IPS-18a (cell line): ENCODE results near the gene GRIK2.

Experiments
- H3K27ac ChIP-seq: one replicate; pipeline ENCODE4 v1.5.1; 2013; ENCODE audit warnings: low read length
- H3K27me3 ChIP-seq: one replicate; pipeline ENCODE4 v1.6.1; 2013; ENCODE audit warnings: mild to moderate bottlenecking, low read length; ENCODE audit not compliant: control insufficient read depth, insufficient read depth
- H3K36me3 ChIP-seq: one replicate; pipeline ENCODE4 v1.6.1; 2013; ENCODE audit warnings: low read depth, low read length; ENCODE audit not compliant: control insufficient read depth
- H3K4me1 ChIP-seq: one replicate; pipeline ENCODE4 v1.6.1; 2013; ENCODE audit warnings: low read depth, low read length; ENCODE audit not compliant: control insufficient read depth
- H3K4me3 ChIP-seq: one replicate; pipeline ENCODE4 v1.5.1; 2013; ENCODE audit warnings: low read length
- H3K9ac ChIP-seq: one replicate; pipeline ENCODE4 v1.6.1; 2013; ENCODE audit warnings: mild to moderate bottlenecking, low read length, moderate library complexity
- H3K9me3 ChIP-seq: one replicate; pipeline ENCODE4 v1.6.1; 2013; ENCODE audit warnings: low read depth, low read length; ENCODE audit not compliant: control insufficient read depth

The GRIK2 gene

DNA sequence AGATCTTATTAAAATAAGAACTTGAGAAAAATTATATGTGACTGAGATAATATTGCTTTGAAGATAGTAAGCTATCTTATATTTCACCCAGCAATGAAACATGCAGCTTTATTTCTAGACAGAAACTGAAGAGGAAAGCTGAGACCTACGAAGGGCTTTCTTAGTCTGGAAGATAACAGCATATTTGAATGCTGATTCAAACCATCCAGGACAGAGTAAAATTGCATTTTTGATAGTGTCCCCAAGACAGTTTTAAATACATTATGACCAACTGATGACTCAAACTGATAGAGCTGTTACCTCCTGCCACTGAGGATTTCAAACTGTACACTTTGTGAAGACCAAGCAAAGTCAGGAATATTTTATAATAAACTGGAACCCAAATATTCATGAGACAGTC lies 409.6 kb downstream of the GRIK2 start:
- no peaks in the 10 kb centered on the region for H3K27me3 ChIP-seq
- H3K9me3 ChIP-seq: no peaks in the 10 kb centered on the region
- no peak overlapping the region for H3K27ac ChIP-seq
- no peak overlapping the region for H3K4me3 ChIP-seq
- peaks cover 17% of the 10 kb centered on the region for H3K4me1 ChIP-seq
- H3K9ac ChIP-seq: no peak overlapping the region
- H3K36me3 ChIP-seq: no peaks in the 10 kb centered on the region

DNA sequence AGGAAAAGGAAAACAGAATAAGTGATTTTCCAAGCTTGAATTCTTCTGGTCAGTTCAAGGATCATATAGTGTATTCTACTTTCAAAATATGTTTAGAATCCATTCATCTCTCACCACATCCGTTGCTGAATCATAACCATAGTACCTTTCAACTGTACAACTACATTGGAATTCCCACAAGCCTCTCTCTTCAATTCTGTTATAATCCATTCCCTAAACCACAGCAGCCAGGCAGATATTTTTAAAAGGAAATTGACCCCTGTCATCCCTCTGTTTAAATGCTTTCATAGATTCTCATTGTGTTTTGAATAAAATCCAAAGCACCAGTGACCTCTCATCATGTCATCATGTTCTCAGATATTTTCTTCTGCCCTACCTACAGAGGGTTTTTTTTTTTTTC lies 412.7 kb downstream of the GRIK2 start:
- no peak overlapping the region for H3K4me3 ChIP-seq
- no peak overlapping the region for H3K27ac ChIP-seq

DNA sequence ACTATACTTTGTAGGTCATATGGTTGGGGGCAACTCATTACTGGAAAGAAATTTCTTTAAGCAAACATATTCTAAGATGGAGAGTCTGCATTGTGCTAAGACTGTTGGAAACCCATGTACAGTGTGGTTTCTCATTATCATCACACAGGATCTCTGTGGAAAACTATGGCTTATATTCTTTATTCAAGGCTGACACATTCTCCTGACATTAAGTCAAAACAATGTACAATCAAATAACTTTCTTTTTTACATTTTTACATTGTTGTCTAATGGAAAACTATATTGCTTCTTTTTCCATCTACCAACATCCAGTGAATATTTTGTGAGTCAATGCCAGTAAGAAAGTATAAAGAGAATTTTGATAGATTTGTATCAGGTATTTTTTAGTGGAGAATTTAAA lies 417.6 kb downstream of the GRIK2 start:
- no peaks in the 10 kb centered on the region for H3K27me3 ChIP-seq
- no peak overlapping the region for H3K4me3 ChIP-seq
- H3K4me1 ChIP-seq: peaks cover 7% of the 10 kb centered on the region
- H3K27ac ChIP-seq: no peak overlapping the region
- H3K9me3 ChIP-seq: no peaks in the 10 kb centered on the region
- H3K9ac ChIP-seq: no peak overlapping the region
- H3K36me3 ChIP-seq: no peaks in the 10 kb centered on the region

More for the DNA sequence above, 412.7 kb downstream of the GRIK2 start:
- Histone ChIP-seq H3K27me3 (no peaks in the 10 kb centered on the region), H3K4me1 (peaks cover 7% of the 10 kb centered on the region), H3K9me3 (no peaks in the 10 kb centered on the region), H3K36me3 (no peaks in the 10 kb centered on the region), H3K9ac (no peak overlapping the region)

DNA sequence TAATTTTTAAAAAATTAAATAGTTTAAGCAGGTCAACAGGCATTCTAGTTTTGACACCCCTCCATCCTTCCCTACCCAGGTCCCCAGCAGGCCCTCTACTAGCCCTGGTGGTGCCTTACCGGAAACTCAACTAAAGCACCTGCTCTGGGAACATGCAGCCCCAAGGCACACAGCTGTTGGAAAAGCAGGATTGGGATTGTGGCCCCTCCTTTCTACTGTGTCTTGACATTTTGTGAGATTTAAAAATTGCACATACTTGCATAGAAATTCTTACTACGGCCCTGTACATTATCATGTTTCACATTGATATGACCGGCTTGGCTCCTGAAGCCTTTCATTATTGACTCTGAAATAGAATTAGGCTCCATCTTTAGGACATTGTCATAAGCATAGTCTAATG lies 423.2 kb downstream of the GRIK2 start:
- H3K4me3 ChIP-seq: no peak overlapping the region
- H3K4me1 ChIP-seq: no peaks in the 10 kb centered on the region
- no peaks in the 10 kb centered on the region for H3K9me3 ChIP-seq
- H3K36me3 ChIP-seq: no peaks in the 10 kb centered on the region
- no peak overlapping the region for H3K27ac ChIP-seq
- H3K27me3 ChIP-seq: no peaks in the 10 kb centered on the region
- H3K9ac ChIP-seq: no peak overlapping the region

DNA sequence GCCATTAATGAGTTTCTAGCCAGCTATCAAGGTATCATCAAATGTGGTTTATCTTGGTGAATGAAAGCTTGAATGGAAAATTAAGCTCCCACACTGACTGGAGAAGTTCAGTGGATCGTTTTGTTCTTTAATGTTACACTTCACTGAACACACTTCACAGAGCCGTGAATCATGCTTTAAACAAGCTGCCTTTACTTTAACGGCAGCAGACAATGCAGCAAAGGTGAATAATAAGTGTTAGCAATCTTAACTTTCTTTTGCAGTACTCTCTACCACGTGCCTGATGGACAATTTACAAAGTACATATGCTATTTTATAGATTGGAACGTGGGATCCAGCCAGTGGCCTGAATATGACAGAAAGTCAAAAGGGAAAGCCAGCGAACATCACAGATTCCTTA lies 424.5 kb downstream of the GRIK2 start:
- no peaks in the 10 kb centered on the region for H3K9me3 ChIP-seq
- no peak overlapping the region for H3K27ac ChIP-seq
- H3K9ac ChIP-seq: no peak overlapping the region
- no peaks in the 10 kb centered on the region for H3K36me3 ChIP-seq
- H3K27me3 ChIP-seq: no peaks in the 10 kb centered on the region
- H3K4me1 ChIP-seq: no peaks in the 10 kb centered on the region
- no peak overlapping the region for H3K4me3 ChIP-seq

DNA sequence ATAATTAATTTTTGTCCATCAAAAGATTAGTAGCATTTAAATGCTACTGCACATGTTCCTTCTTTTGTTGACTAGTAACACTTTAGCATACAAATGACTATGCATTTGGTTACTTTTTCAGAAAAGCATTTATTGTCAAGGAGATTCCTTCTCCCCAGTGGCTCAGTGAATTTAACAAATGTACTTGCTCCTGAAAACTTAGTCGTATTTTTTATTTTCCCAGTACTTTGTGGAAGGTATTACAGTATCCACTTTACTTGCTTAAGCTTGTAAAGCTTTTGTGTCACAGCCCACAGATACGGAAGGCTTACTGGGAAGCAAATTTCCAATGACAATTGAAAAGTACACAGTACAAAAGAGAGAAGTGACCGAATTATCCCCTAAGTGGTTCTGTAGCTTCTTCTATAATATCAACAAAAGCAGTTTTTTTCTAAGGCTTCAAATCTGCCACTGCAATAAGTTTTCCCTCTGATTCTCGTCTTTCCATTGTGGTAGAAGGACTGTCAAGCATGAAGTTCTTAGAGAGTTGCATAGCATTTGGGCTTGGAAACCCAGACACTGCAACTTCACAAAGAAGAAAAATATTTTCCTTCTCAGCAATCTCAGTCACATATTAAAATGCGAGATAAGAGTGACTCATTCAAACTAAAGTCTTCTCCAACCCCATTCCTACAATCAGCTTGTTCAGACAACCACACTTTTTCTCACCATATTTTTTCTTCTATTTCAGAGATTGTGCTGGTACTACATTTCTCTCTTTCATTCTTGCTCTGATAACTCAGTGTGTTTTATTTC lies 431.2 kb downstream of the GRIK2 start:
- Histone ChIP-seq H3K9ac (no peak overlapping the region), H3K27ac (no peak overlapping the region), H3K4me3 (no peak overlapping the region), H3K9me3 (no peaks in the 10 kb centered on the region), H3K27me3 (no peaks in the 10 kb centered on the region), H3K36me3 (no peaks in the 10 kb centered on the region), H3K4me1 (peaks cover 8% of the 10 kb centered on the region)

DNA sequence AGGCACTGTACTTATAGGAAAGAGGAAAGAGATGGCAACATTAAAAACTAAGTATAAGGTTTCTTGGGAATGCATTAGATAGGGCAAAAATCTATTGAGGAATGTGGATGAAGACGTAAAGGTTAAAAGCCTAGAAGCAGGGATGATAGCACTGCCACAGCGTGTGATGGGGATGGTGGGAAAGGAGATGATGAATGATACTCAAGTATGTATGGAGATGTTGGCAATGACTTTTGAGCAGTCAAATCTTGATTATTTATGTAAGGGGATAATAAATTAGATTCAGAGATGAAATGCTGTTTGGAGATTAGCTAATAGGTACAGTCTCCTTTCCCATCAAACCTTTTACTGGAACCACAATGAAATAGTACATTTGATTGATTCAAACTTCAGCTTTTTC lies 432.8 kb downstream of the GRIK2 start:
- Histone ChIP-seq H3K27ac (no peak overlapping the region), H3K4me1 (peaks cover 8% of the 10 kb centered on the region), H3K27me3 (no peaks in the 10 kb centered on the region), H3K9me3 (no peaks in the 10 kb centered on the region), H3K36me3 (no peaks in the 10 kb centered on the region), H3K4me3 (no peak overlapping the region), H3K9ac (no peak overlapping the region)

DNA sequence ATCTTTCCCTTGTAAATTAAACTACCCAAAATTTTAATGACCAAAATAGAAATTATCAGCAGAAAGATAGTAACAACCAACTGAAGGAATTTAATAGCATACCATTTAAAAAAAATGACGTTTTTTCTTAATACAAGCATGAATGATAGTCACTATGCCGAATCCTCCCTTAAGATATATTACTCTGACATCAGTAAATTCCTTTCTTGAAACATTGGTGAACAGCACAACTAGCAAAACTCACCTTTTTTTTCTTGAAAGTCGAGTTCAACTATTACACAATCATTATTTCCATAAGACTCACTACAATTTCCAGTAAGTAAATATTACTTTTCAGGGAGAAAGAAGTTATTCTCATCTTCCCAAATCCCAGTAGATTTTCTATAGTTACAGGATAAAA lies 433.2 kb downstream of the GRIK2 start:
- H3K4me3 ChIP-seq: no peak overlapping the region
- peaks cover 8% of the 10 kb centered on the region for H3K4me1 ChIP-seq
- no peak overlapping the region for H3K9ac ChIP-seq
- no peaks in the 10 kb centered on the region for H3K9me3 ChIP-seq
- H3K36me3 ChIP-seq: no peaks in the 10 kb centered on the region
- no peaks in the 10 kb centered on the region for H3K27me3 ChIP-seq
- no peak overlapping the region for H3K27ac ChIP-seq

DNA sequence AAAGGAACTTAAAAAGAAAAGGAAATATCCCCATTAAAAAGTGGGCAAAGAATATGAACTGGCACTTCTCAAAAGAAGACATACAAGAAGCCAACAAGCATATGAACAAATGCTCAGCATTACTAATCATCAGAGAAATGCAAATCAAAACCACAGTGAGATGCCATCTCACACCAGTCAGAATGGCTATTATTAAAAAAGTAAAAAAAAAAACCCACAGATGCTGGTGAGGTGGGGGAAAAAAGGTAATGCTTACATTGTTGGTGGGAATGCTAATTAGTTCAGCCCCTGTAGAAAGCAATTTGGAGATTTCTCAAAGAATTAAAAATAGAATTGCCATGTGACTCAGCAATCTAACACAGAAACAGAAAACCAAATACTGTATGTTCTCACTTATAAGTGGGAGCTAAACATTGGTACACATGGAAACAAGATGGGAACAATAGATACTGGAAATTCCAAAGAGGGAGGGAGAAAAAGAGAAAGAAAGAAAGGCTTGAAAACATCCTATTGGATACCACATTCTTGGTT lies 437.1 kb downstream of the GRIK2 start:
- H3K36me3 ChIP-seq: no peaks in the 10 kb centered on the region
- no peak overlapping the region for H3K27ac ChIP-seq
- H3K27me3 ChIP-seq: no peaks in the 10 kb centered on the region
- no peaks in the 10 kb centered on the region for H3K9me3 ChIP-seq
- H3K4me1 ChIP-seq: no peaks in the 10 kb centered on the region
- H3K9ac ChIP-seq: no peak overlapping the region
- H3K4me3 ChIP-seq: no peak overlapping the region

DNA sequence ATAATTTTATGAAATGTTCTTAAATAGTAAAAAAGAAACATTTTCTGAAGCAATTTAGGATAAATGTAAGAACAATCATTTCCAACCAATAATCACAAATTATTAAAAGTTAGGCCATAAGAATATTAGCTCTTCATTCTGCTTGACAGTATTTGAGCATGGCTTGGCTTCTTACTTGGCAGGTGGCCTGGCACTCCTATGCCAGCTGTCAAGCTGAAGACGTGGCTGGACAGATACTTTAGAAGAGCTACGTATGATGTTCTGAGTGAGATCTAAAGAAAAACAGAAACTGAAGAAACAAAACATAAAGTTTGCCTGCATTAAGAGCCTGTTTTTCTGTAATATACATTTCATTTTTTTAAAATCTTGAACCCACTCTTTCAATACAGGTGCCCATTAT lies 438.9 kb downstream of the GRIK2 start:
- no peaks in the 10 kb centered on the region for H3K9me3 ChIP-seq
- no peaks in the 10 kb centered on the region for H3K27me3 ChIP-seq
- H3K36me3 ChIP-seq: no peaks in the 10 kb centered on the region
- H3K9ac ChIP-seq: no peak overlapping the region
- H3K4me1 ChIP-seq: no peaks in the 10 kb centered on the region
- H3K27ac ChIP-seq: no peak overlapping the region
- H3K4me3 ChIP-seq: no peak overlapping the region

DNA sequence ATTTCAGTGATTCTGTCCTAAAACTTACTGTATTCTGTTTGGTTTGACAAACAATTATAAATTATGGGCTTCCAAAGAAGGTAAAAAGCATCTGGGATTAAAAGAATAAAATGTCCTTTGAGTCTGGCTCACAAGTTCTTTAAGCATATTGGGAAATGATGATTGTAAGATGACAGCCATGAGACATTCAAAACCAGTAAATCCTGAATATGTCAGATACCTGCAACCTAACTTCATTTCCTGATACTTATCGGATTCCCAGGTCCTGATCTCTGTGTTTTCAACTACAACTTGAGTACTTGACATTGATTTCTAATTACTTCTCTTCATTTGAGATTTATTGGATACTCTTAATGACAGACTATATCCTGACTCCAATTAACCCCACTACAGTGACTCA lies 446.6 kb downstream of the GRIK2 start:
- no peak overlapping the region for H3K9ac ChIP-seq
- no peak overlapping the region for H3K4me3 ChIP-seq
- no peaks in the 10 kb centered on the region for H3K36me3 ChIP-seq

DNA sequence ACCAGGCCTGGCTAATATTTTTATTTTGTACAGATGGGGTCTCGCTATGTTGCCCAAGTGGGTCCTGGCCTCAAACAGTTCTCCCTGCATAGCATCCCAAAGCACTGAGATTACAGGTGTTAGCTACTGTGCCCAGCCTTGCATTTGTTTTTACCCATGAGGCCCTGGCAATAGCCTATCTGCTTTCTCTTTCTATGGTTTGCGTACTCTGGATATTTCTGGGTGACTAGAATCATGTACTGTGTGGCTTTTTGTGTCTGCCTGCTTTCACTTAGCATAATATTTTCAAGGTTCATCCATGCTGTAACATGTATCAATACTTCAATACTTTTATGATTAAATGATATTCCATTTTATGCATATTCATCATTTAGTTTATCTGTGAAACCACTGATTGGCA lies 451.7 kb downstream of the GRIK2 start:
- H3K4me3 ChIP-seq: no peak overlapping the region
- no peaks in the 10 kb centered on the region for H3K27me3 ChIP-seq
- no peaks in the 10 kb centered on the region for H3K9me3 ChIP-seq
- H3K36me3 ChIP-seq: no peaks in the 10 kb centered on the region
- H3K4me1 ChIP-seq: peaks cover 33% of the 10 kb centered on the region
- H3K27ac ChIP-seq: no peak overlapping the region
- H3K9ac ChIP-seq: no peak overlapping the region

More for the DNA sequence above, 446.6 kb downstream of the GRIK2 start:
- Histone ChIP-seq H3K27me3 (no peaks in the 10 kb centered on the region), H3K27ac (no peak overlapping the region), H3K4me1 (no peaks in the 10 kb centered on the region), H3K9me3 (no peaks in the 10 kb centered on the region)
